ENCODE data around the gene PLVAP. TPM values are rescaled to one million over a fixed set of nuclear protein-coding genes. Genes with fewer than 3 reads are reported as not detected.

The PLVAP gene
- total RNA-seq, 1 donor from 2014 or later = 174 TPM

GRCh38 chr19:17325881-17326594 lies 51.1 kb downstream of the PLVAP start:
- Histone ChIP-seq H3K4me3 (no peak overlapping the region), H3K9me3 (no peaks in the 10 kb centered on the region), H3K27ac (no peak overlapping the region), H3K4me1 (no peaks in the 10 kb centered on the region), H3K36me3 (peaks cover 10% of the 10 kb centered on the region), H3K27me3 (no peaks in the 10 kb centered on the region)
- ATAC-seq = no peak
- DNase-seq = no peak
- no peak for TF ChIP-seq CTCF (IDR thresholded peaks at IDR 0.05)
- intact Hi-C loops (cut with DNase I) = no loop called here

- intact Hi-C loops (cut with DNase I) = no loop called here
- H3K27me3 ChIP-seq = no peaks in the 10 kb centered on the region
- DNase-seq (no peak), ATAC-seq (no peak)
- no peak overlapping the region for H3K27ac ChIP-seq
- no peak overlapping the region for H3K4me3 ChIP-seq
- no peaks in the 10 kb centered on the region for H3K9me3 ChIP-seq
- TF ChIP-seq CTCF (IDR thresholded peaks at IDR 0.05) = no peak
- H3K4me1 ChIP-seq = no peaks in the 10 kb centered on the region
- peaks cover 19% of the 10 kb centered on the region for H3K36me3 ChIP-seq
These were observed 52.0 kb downstream of the PLVAP start for GRCh38 chr19:17325133-17325532.

- intact Hi-C loops (cut with DNase I) = no loop called here
- H3K27ac ChIP-seq = no peak overlapping the region
- no peak for TF ChIP-seq CTCF (IDR thresholded peaks at IDR 0.05)
These were observed 52.6 kb downstream of the PLVAP start for GRCh38 chr19:17324357-17325114.

GRCh38 chr19:17323964-17324332 lies 53.2 kb downstream of the PLVAP start:
- Histone ChIP-seq H3K36me3 (peaks cover 30% of the 10 kb centered on the region), H3K27ac (no peak overlapping the region), H3K4me3 (no peak overlapping the region), H3K27me3 (no peaks in the 10 kb centered on the region), H3K4me1 (no peaks in the 10 kb centered on the region), H3K9me3 (no peaks in the 10 kb centered on the region)
- peak; percentile 37 for ATAC-seq
- DNase-seq = no peak
- peak; percentile 10 for TF ChIP-seq CTCF (IDR thresholded peaks at IDR 0.05)
- intact Hi-C loops (cut with DNase I) = no loop called here

More at GRCh38 chr19:17324357-17325114, 52.6 kb downstream of the PLVAP start:
- H3K36me3 ChIP-seq = peaks cover 25% of the 10 kb centered on the region
- no peaks in the 10 kb centered on the region for H3K27me3 ChIP-seq
- DNase-seq (no peak), ATAC-seq (no peak)
- H3K4me1 ChIP-seq = no peaks in the 10 kb centered on the region
- no peak overlapping the region for H3K4me3 ChIP-seq
- H3K9me3 ChIP-seq = no peaks in the 10 kb centered on the region

- Histone ChIP-seq H3K36me3 (peaks cover 30% of the 10 kb centered on the region), H3K27ac (no peak overlapping the region), H3K27me3 (no peaks in the 10 kb centered on the region), H3K4me1 (no peaks in the 10 kb centered on the region), H3K4me3 (no peak overlapping the region), H3K9me3 (no peaks in the 10 kb centered on the region)
- ATAC-seq (no peak), DNase-seq (no peak)
- intact Hi-C loops (cut with DNase I) = no loop called here
- TF ChIP-seq CTCF (IDR thresholded peaks at IDR 0.05) = no peak
These were observed 53.7 kb downstream of the PLVAP start for GRCh38 chr19:17323300-17323963.
